RKO (cell line): ENCODE measurements around the gene FNIP2.

ENCODE experiments used
- DNase-seq: peaks from one replicate; pipeline ENCODE4 v3.0.0-alpha.2; 2016; ENCODE audit warnings: low spot score

FNIP2 gene

DNA sequence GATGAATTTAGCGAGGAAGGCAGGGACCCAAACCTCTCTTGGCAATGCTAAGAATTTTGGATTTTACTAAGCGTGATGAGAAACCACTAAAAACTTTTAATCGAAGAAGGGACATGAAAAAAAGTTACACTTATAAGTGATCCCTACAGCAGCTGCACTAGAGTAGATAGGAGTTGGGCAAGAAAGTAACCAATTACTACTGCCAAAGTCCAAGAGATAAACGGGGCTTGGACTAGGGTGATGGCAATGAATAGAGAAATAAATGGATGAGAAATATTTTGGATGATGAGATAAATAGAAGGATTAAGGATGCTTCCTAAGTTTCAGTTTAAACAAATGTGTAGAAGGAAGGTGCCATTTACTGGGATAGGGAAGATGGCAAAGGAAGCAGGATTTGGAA, 6.3 kb upstream of the FNIP2 start:
- DNase-seq: no peak

DNA sequence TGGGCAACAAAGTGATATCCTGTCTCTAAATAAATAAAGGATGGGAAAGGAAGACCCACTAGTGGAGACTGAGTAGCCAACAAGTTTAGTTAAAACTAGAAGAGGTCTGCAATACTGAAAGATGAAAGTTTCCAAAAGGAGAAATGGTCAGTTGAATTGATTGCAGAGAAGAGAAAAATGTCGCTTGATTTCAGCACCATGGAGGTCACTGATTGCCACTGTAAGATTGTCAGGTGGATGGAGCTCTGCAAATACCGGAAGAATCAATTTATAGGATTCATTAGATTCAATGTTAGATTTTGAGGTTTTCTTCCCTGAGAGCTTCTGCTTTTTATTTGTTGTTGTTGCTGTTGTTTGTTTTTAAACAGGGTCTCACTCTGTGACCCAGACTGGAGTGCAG, 5.4 kb upstream of the FNIP2 start:
- DNase-seq: no peak

DNA sequence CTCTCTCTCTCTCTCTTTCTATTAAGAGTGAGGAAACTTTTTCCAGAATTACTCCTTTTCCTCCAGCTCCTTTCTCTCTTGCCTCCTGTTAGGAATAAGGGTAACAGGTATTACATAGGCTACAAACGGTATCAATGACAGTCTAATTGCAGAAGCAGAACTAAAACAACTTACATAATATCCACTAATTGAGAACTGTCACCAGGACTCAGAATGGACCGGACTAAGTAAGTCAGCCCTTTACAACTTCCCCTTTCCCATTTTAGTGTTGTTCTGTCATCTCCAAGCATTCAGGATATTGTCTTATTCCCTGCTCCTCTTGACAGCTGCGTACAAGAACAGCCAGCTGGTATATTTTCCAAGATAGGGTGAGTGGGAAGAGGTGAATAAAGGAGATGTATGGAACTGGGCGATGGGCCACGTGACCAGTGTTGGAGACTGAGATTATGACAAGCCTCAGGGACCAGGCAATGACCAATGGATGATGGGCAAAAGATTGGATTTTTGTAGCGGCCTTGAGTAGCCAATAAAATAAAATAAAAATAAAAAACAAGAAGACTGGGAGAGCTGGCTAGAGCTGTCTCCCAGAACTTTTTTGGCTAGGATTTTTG, 2.3 kb upstream of the FNIP2 start:
- DNase-seq: no peak

DNA sequence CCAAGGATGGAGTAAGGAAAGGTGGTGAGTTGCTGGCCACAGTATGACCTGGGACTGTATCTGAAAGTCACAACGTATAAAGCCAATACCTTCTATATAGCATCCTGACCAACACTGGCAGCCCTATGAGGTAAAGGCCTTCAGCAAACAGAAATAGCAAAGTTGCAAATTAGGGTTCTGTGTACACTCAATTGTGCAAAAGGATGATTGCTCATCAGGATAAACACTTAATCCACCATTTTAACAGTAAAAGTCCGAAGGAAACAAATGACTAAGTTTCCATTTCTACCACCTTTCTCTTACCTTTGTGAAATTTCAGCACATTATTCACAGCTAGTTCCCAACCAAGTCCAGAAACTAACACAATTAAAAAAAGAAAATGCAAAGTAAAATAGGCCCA, 1.4 kb upstream of the FNIP2 start:
- DNase-seq: no peak

DNA sequence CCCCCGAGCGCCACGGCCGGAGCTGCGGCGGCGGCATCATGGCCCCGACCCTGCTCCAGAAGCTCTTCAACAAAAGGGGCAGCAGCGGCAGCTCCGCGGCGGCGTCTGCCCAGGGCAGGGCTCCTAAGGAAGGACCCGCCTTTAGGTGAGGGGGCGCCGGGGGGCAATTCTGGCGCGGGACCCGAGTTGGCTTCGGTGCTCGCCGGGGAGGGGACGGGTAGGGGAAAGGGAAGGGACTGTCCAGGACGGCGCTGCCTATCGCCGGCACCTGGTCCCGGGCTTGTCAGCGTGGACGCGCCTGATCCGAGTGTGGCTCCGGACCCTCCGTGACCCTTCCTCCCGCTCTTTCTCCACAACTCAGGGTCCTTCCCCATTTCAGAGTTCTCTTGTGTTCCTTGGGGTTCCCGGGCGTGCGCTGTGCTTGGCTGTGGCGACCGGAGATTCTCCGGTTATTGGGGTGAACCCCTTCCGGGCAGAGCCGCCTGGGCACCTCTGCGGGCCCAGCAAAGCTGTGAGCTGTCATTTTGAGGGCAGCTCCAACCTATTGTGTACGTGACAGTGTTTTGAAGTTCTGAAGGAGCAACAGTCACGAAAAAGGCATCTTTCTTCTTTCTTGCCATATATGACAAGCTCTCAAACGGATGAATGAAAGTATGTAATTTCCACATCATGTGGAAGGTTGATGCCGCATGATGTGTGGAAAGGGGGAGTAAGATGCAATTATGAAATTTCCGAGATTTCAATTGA, 522 bp downstream of the FNIP2 start:
- DNase-seq: peak; percentile 67

DNA sequence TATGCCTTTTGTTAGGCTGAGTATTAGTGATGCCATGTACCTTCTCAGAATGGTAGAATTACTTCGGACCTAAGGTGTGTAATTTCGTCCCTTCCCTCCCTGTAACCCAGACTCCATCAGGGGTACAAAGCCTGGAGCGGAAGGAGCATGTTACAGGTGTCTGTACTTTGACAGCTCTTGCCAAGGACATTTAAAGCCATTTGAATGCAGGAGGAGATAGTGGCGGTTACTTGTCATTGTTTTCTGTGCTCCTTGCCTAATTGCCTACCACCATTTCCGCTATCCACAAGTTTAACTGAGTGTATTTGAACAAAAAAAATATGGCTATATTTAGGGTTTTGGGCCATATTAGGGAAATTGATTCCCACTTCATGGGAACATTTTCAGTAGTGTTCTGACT, 1.8 kb downstream of the FNIP2 start:
- no peak for DNase-seq

DNA sequence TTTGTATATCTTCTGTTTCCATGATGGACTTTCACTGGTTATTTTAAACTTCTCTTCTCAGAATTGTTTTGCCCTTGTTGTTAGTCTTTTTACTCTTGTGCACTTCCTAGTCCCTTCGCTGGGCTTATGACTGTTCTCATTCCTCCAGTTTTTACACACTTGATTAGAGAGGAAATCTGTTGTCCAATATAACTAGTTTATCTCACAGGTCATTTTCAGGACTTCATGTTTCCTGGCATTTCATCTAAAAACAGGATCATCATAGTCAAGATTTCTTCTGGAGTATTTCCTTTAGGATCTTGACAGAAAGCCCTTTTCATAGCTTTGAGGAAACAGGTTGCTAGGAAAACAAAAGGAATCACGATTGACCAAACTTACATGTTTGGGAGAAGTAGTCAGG, 3.0 kb downstream of the FNIP2 start:
- no peak for DNase-seq

DNA sequence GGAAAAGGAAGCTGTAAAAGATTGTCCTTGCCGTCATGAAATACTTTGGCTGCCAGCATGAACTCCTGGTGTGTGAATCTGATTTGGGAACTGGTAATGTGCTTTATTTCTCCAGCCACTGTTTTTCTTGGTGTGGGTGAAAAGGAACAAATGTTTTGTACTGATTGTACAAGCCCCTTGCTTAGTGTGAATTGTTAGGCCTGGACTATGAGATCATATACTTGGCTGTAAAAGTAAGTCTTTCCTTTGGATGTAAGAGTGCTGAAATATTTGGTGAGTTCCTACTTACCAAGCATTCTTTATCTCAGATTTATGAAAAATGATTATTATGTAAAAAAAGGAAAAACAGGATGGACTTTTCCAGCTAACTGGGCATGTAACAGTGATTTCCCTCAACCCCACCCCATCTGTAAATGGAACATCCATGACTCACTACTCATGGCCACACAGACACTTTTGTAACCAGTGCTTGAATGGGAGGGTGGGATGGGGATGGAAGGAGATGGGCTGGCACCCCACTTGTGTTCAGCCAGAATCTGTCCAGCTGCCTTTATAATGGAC, 6.3 kb downstream of the FNIP2 start:
- no peak for DNase-seq

DNA sequence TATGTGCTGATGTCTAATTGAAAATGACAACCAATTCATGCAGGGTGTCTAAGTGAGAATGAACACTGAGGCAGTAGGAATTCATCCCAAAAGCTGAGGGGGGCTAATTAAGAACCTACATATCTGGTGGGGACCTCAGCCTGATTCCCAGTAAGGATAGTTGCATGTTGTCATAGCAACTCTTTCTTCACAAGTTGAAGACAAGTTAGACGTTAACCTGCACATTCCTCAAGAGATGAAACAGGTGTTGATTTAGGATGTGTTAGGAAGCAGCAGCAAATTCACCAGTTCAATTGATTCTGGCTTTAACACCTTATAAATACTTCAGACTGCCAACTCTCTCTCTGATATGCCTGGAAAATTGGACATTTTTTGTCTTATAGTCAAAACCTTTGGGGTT, 7.3 kb downstream of the FNIP2 start:
- no peak for DNase-seq

DNA sequence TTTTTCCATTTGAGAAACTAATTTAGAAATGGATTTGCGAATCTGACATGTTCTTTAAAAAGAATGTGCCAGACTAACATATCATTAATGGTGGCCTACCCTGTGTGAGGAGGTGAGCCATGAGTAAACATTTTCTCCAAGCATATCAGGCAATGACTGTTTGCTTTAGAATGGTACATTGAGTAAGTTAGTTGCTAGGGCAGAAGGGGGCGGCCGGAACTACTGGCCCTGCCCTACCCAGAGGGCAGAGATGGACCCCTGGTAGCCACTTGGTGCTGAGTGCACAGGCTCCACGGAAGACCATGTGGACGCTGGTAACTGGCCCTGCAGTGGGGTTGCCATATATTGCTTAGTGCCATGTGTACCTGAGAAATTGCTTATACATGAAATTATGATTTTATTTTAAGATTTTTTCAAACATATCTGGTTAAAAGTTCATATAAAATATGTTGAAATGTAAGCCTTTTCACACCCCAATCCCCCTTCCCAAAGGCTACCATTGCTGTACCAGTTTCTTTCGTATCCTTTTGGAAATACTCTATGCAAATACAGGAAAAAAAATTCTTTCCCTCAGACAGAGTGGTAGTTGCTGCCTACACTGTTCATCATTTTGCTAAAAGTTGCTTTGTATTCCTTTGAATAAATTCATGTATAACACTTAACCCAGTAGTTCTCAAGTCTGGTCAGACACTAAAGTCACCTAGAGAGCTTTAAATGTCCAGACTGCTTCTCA, 8.8 kb downstream of the FNIP2 start:
- no peak for DNase-seq

DNA sequence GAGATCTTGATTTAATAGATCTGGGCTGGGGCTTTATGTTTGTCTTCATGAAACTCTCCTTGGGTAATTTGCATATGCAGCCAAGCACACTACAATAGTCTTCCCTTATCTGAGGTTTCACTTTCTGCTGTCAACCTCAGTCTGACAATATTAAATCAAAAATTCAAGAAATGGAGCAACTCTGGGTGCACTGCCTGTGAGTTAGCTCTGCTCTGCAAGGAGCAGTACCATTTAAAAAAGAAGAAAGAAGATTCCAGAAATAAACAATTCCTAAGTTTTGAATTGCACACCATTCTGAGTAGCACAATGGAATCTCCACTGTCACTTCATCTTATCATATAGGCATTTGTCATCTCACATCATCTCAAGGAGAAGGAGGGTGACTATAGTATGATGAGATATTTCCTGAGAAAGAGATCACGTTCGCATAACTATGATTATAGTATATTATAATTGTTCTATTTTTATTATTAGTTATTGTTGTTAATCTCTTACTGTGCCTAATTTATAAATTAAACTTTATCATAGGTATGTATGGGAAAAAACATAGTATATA, 9.4 kb downstream of the FNIP2 start:
- no peak for DNase-seq

DNA sequence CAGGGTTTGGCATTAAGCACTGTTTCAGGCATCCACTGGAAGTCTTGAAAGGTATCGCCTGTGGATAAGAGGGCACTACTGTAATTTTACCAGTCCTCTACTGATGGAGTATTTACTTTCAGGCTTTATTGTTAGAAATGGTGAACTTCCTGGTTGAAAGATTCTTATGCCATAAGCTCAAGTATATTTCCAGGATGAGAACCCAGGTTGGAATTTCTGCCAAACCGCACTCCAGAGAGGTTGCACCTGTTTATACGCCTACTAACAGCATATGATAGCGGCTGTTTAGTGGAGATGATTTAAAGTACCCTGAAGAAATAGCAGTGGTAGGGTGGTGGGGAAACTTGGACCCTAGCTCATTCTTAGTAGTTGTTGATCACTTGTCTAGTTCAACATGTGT, 9.9 kb downstream of the FNIP2 start:
- DNase-seq: no peak

DNA sequence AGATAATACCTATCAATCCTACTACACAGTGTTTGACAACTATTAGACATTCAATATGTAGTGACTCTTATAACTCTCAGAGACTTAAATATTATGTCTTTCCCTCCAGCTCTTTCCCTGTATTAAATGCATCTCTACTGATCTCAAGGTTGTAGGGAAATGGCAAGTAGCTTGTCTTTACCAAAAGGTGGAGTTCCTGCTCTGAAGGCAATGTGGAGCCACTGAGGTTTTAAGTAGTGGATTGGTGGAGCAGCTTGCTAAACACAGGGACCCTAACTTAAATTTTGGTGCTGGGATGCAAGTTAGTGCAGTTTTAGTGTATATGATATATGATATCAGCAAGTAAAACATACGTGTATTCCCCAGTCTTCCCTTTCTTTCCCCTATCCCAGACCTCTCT, 13.1 kb downstream of the FNIP2 start:
- DNase-seq: no peak

DNA sequence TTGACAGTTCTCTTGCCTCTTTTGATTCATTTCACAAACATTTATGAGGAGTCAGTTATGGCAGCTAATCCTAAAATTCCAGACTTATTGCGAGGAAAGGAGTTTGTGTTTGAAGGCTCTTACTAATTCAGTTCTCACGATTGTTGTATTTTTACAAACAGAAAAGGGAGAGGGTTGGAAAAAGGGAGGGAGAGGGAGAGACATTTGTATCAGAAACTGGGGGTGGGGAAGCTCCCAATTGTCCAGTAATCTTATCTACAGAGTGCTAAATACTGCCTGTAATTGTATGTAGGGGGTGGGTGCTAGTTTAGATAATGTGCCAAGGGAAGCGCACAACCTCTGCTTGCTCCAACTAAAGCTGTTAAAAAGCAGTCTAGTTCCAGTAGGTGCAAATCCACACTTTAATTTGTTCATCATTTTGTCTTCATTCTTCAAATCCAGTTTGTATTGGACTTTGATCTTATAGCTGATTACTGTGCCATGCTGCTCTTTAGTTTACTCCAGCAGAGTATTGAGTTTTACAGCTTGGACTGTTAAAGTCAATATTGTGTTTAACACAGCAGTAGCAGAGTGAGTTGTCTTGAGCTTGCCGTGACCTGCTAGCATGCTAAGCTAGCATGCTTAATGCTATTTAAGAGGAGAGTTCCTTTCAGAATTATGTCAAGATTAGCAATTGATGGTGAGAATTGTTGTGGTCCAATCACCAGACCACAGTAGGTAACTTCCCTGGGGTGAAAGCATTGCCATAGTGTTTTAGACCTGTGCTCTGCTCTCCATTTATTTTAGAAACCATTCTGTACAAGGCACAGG, 13.9 kb downstream of the FNIP2 start:
- no peak for DNase-seq

DNA sequence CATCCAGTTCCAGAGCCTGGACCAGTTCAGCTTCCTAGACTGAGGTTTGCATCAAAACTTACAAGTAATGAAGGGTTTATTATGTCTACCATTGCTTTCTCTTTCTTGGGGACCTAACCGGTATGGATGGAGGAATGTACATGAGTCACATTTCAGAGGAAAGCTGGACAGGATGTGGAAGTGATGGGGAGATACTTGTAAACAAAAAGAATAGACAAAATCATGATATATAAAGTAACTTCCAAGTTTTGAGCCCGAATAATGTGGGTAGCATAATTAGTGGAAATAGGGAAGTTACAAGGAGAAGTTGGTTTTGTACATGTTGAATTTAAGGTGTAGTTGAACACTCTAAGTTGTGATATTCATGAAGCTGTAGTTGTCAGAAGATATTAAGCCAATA, 15.0 kb downstream of the FNIP2 start:
- DNase-seq: no peak

DNA sequence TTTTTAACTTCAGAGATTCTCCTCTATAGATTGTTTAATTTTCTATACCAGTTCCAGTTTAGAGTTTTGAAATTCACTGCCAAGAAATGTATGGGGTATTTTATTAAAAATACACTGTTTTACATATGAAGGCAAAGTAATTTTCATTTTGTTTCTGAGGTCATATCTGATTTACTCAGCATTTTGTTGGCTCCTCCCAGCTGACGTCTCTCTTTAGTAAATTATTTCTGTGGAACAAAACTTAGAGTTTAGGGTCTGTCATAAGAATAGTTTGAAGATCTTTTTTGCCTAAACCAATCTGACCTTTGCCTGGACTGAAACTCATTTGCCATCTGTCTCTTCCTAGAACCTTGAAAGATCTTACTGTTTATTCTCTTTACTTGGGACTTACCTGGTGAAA, 16.9 kb downstream of the FNIP2 start:
- DNase-seq: no peak

DNA sequence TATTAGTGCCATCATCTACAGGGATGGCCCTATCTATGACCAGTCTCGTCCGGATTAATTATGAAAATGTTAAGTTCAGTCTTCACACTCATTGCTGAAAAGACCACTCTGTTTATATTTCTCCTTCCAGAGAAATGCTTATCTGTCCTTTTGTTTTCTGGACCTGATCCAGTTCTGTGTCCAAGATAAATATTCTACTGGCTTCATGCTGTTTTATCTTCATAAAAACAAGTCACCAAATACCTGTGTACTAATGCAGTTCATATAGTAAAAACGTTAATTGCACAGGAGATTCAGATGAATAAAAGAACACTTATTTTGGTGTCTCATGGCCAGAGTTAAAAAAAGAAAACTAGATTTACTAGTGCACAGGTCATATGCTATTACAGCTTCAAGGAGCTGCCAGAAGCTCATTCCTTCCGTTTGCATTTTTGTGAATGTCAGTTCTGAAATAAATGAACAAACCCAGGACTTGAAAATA, 17.3 kb downstream of the FNIP2 start:
- no peak for DNase-seq

DNA sequence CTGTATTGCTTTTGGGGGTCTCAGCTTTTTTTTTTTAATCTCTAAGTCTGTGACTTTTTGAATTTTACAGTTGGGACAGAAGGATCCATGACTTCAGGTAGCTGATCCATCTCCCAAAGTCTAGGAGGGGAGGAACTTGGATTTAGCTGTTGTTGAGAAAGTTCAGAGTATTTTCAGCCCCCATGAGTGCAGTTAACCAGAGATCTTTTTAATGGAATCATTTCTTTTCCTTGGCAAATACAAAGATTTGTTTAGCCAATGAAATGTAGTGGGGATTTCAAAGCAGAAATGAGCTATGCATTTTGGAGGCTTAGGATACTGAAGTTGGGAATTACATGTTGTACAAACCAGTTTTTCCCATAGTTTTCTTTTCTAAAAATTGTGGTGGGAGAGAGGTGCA, 18.1 kb downstream of the FNIP2 start:
- no peak for DNase-seq

DNA sequence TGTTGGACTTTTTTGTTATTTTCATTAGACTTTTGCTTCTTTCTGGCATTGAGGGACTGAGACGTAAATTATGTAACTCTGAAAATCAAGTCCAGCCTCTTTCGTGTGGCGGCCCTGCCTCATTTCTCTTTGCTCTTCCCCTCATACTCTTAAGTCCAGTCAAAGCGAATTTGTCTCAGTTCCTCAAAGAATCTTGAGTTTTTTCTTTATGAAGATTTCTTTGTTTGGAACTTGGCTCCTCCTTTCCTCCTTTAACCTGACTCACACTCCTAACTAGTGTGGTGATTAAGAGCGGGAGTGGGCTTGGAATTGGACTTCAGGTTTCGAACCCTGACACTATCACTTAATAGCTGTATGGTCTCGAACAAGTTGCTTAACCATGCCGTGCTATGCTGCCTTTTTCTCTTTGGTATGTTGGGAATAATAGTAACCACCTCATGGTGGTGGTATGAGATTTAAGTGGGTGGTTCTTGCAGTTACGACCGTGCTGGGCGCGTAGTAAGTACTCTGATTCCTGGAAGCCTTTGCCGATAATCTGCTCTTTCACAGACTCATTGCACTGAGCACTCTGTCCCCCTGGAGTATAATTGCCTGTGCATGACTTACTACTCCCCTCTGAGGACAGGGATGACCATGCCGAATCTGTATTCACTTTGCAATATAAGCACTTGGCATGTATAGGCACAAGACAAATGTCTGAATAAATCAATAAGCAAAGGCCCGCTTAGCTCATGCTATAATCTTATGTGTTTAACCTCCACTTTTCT, 19.1 kb downstream of the FNIP2 start:
- no peak for DNase-seq

DNA sequence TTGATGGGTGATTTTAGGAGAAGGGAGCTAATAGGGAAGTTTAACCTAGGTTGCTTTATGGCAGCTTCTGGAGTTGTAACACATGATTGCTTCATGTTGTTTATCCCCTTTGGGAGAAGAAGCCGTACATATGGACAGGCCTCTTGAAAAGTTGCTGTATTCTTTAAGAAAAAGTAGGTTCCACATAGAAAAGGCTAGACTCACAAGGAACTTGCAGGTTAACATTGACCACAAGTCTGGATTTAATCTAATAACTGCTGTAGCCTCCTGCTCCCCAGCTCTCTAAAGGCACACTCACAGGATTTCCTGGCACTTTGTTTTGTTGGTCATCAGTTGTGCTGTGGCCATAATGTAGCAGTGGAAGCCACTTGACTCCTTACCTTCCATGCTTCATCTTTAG, 19.7 kb downstream of the FNIP2 start:
- DNase-seq: no peak

DNA sequence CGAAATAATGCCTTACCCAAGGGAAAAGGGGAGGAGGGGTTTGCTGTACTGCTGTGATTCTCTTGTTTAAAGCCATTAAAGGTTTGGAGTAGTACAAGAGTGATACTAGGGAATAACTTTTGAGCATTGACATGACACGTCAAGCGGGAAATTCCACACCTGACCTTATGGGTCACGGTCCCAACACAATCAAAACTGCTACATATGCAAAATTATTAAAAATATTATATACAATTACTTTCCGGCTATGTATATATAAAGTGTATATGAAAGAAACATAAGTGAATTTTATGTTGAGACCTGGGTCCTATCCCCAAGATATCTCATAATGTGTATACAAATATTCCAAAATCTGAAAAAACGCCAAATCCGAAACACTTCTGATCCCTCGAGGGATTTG, 21.0 kb downstream of the FNIP2 start:
- no peak for DNase-seq
